Transverse colon (tissue), 4 donors: Measurements from ENCODE around the gene OR5AL1. TPM values are rescaled to one million over a fixed set of nuclear protein-coding genes. Genes with fewer than 3 reads are reported as not detected.

ENCODE experiments used
- DNase-seq: peaks from one replicate; pipeline ENCODE4 v3.0.0-alpha.2; 2019
- H3K27ac ChIP-seq, 4 donors: fragments of 200-600 bp; sonication (generic); 2 replicates each; pipeline ENCODE4 v1.5.1; 2016 to 2018; ENCODE audit warnings: inconsistent platforms in 4 of 4
- H3K27me3 ChIP-seq: fragments of 200-600 bp; sonication (generic); 2 replicates; pipeline ENCODE4 v1.5.1; 2017; ENCODE audit warnings: inconsistent platforms
- H3K36me3 ChIP-seq, 4 donors: fragments of 200-600 bp; sonication (generic); 2 replicates each; pipeline ENCODE4 v1.5.1; 2017 to 2019; ENCODE audit warnings: inconsistent platforms in 4 of 4
- H3K4me1 ChIP-seq, 4 donors: fragments of 200-600 bp; sonication (generic); 2 replicates each; pipeline ENCODE4 v1.5.1; 2017 to 2020; ENCODE audit warnings: inconsistent platforms in 4 of 4
- H3K4me3 ChIP-seq, 4 donors: fragments of 200-600 bp; sonication (generic); 1 replicate in 1 of 4; 2 replicates in 3 of 4; pipeline versions ENCODE4 v1.5.1 to v1.6.1; 2017 to 2019; ENCODE audit warnings: inconsistent platforms in 4 of 4
- H3K9me3 ChIP-seq, 2 donors: fragments of 200-600 bp; sonication (generic); 2 replicates each; pipeline ENCODE4 v1.5.1; 2017 to 2019; ENCODE audit warnings: inconsistent platforms in 2 of 2
- CTCF ChIP-seq, 5 experiments: fragments of 200-600 bp in 3 of 5; fragments of 450-650 bp in 2 of 5; sonication (generic) in 3 of 5; IDR thresholded peaks; 1 replicate in 2 of 5; 2 replicates in 3 of 5; pipeline ENCODE4 v1.5.1; 2016 to 2017; ENCODE audit warnings: antibody characterized with exemption in 5 of 5, inconsistent platforms in 3 of 5, mild to moderate bottlenecking in 2 of 5, moderate library complexity in 1 of 5
- EP300 ChIP-seq: sonication (generic); formaldehyde crosslinking; IDR thresholded peaks from one replicate; pipeline ENCODE4 v1.6.1; 2017; ENCODE audit warnings: antibody characterized with exemption, low read depth
- POLR2A ChIP-seq: fragments of 450-650 bp; IDR thresholded peaks from one replicate; pipeline ENCODE4 v1.6.1; 2016; ENCODE audit warnings: antibody characterized with exemption, mild to moderate bottlenecking, moderate library complexity
- POLR2AphosphoS5 ChIP-seq, 3 donors: sonication (generic); formaldehyde crosslinking; IDR thresholded peaks; one replicate each; pipeline ENCODE4 v1.6.1; 2016; ENCODE audit warnings: antibody characterized with exemption in 3 of 3
- WGBS, 2 donors: methylation state at CpG; one replicate each; pipeline ENCODE4 v1.1.5; 2018; ENCODE audit warnings: low coverage in 1 of 2; 5-methylcytosine and 5-hydroxymethylcytosine counted together
- in situ Hi-C, 4 donors: fragments of 200-750 bp; cut with MboI; loops; one replicate each; pipeline versions ENCODE4 v1.15.0 to v1.15.1; 2017; ENCODE audit warnings: low sequenced_read_pairs in 3 of 4, low pct_ligation_motif_present in 1 of 4, low pct_unique_long_range_greater_than_20kb in 1 of 4
- intact Hi-C: fragments of 100-400 bp; cut with DNase I; formaldehyde crosslinking; loops from one replicate; pipeline ENCODE4 v1.15.1; 2023; ENCODE audit warnings: low total_unique reads
- total RNA-seq, 4 donors: library from RNA; depleted of rRNA; stranded (reverse); fragments of >200 nt; gene quantifications; one replicate each; pipeline ENCODE4 v1.1.0, GENCODE V29; 2016

OR5AL1 gene
- total RNA-seq, 4 donors from 2014 or later: not detected

DNA sequence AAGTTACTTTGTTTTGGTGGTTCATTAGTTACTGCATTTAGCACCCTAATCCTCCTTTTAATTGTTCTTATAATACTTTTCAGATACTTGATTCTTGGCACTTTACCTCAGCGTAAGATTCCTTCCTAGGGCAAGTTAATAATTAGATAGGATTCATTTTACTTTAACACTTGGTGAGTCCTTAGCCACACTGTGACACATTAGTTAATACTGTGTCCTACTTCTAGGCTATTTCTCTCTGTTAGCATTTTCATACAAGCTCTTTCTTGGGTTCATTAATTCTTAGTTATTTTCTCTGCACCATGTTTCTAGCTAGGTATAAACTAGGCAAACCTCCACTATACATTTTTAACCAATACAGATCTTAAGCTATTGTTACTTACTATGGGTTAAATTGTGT lies 44.6 kb downstream of the OR5AL1 start:
- H3K27me3 ChIP-seq: no peaks in the 10 kb centered on the region
- H3K9me3 ChIP-seq: no peaks in the 10 kb centered on the region
- WGBS, 2 donors: 81 to 86% methylated on average over 1 of the region's 1 CpG
- no peak overlapping the region for H3K4me3 ChIP-seq
- no peaks in the 10 kb centered on the region for H3K36me3 ChIP-seq
- H3K4me1 ChIP-seq: no peaks in the 10 kb centered on the region
- intact Hi-C loops (no loop called here), in situ Hi-C loops (no loop called here)
- TF ChIP-seq CTCF (IDR thresholded peaks at IDR 0.05) (no peak), POLR2AphosphoS5 (IDR thresholded peaks at IDR 0.05) (no peak), EP300 (no peak), POLR2A (no peak)
- H3K27ac ChIP-seq: no peak overlapping the region
- no peak for DNase-seq

Other genes with a start within 250 kb of the OR5AL1 start
- gene OR5J2, start 236.1 kb upstream of the OR5AL1 start, total RNA-seq: not detected
- not detected for gene OR5T2, start 178.4 kb upstream of the OR5AL1 start, total RNA-seq
- gene OR5T3, start 160.4 kb upstream of the OR5AL1 start, total RNA-seq: not detected
- not detected for gene OR5T1, start 138.5 kb upstream of the OR5AL1 start, total RNA-seq
- gene OR8H1, start 120.4 kb upstream of the OR5AL1 start, total RNA-seq: not detected
- not detected for gene OR8K3, start 97.6 kb upstream of the OR5AL1 start, total RNA-seq
- not detected for gene OR8K1, start 66.7 kb upstream of the OR5AL1 start, total RNA-seq
- gene OR8J1, start 58.4 kb upstream of the OR5AL1 start, total RNA-seq: not detected
- not detected for gene OR8U1, start 37.1 kb upstream of the OR5AL1 start, total RNA-seq
- gene OR5M3, start 60.7 kb downstream of the OR5AL1 start, total RNA-seq: not detected
- not detected for gene OR5M8, start 78.7 kb downstream of the OR5AL1 start, total RNA-seq
- gene OR5M11, start 130.6 kb downstream of the OR5AL1 start, total RNA-seq: not detected
- not detected for gene OR5M10, start 165.0 kb downstream of the OR5AL1 start, total RNA-seq
- not detected for gene OR5M1, start 202.2 kb downstream of the OR5AL1 start, total RNA-seq
- not detected for gene OR5AP2, start 229.7 kb downstream of the OR5AL1 start, total RNA-seq